ENCODE data around the gene NELFCD.

DNA sequence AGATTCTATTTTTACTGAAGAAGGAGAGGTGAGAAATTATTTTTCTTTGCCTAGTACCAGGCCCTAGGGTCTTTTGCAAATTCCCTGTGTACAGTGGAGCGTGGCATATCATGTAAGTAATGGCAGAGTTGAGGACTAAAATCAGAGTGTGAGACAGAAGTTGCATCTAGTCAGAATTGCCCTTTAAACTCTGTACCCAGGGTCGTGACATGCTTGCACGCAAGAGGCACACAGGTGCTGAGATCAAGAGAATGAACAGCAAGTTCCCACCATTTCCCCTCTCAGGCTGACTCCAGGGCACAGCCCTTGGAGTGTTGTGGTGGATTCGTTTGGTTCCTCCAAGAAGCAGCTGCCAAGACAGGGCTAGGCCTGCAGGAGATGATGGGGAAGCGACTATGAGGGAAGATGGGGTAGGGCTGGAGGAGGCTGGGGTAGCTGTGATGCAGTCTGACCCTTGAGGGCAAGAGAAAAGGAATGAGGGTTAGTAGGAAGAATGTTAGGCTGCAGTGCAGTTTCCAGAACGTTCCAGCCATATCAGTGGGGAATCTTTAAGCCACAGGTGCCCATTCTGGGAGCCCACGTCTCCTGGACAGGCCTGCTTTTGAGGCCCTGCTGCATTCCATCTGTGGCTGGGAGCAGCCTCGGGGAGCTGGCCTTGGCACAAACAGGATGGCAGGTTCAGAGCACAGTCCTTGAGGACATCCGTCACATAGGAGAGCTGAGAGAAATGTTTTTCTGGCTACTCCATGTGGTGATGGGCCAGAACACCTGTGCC, 6.9 kb downstream of the NELFCD start:
- TF ChIP-seq, protein P1, sequence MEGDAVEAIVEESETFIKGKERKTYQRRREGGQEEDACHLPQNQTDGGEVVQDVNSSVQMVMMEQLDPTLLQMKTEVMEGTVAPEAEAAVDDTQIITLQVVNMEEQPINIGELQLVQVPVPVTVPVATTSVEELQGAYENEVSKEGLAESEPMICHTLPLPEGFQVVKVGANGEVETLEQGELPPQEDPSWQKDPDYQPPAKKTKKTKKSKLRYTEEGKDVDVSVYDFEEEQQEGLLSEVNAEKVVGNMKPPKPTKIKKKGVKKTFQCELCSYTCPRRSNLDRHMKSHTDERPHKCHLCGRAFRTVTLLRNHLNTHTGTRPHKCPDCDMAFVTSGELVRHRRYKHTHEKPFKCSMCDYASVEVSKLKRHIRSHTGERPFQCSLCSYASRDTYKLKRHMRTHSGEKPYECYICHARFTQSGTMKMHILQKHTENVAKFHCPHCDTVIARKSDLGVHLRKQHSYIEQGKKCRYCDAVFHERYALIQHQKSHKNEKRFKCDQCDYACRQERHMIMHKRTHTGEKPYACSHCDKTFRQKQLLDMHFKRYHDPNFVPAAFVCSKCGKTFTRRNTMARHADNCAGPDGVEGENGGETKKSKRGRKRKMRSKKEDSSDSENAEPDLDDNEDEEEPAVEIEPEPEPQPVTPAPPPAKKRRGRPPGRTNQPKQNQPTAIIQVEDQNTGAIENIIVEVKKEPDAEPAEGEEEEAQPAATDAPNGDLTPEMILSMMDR (IDR thresholded peaks at IDR 0.05), result no peak
- no peak for TF ChIP-seq EZH2 (IDR thresholded peaks at IDR 0.05; ENCODE audit: borderline replicate concordance, insufficient read depth, low read depth, low read length, poor library complexity, severe bottlenecking)
